ENCODE results near the gene KCNT2.
"Not testable (repeated sequence)": the region's sequence is repeated elsewhere in the genome, so short reads cannot be mapped to it uniquely, and the experiment has no call there.

KCNT2 gene

GRCh38 chr1:196590012-196590708, 18.1 kb downstream of the KCNT2 start:
- no peak for FAIRE-seq

- no peak for FAIRE-seq
These were observed 23.5 kb downstream of the KCNT2 start for GRCh38 chr1:196584696-196585095.

GRCh38 chr1:196577386-196577785, 30.9 kb downstream of the KCNT2 start:
- FAIRE-seq: no peak

GRCh38 chr1:196573226-196573625, 35.0 kb downstream of the KCNT2 start:
- no peak for FAIRE-seq

GRCh38 chr1:196567238-196567637, 41.0 kb downstream of the KCNT2 start:
- FAIRE-seq: no peak

GRCh38 chr1:196563768-196564167, 44.5 kb downstream of the KCNT2 start:
- no peak for FAIRE-seq

- FAIRE-seq: no peak
These were observed 48.9 kb downstream of the KCNT2 start for GRCh38 chr1:196559314-196559713.

GRCh38 chr1:196558411-196558810, 49.8 kb downstream of the KCNT2 start:
- peak; percentile 93 for FAIRE-seq

GRCh38 chr1:196557797-196558196, 50.4 kb downstream of the KCNT2 start:
- FAIRE-seq: no peak

GRCh38 chr1:196550731-196551130, 57.5 kb downstream of the KCNT2 start:
- FAIRE-seq: no peak

- no peak for FAIRE-seq
These were observed 61.7 kb downstream of the KCNT2 start for GRCh38 chr1:196546272-196547111.

GRCh38 chr1:196545222-196545621, 63.0 kb downstream of the KCNT2 start:
- no peak for FAIRE-seq

- no peak for FAIRE-seq
These were observed 63.6 kb downstream of the KCNT2 start for GRCh38 chr1:196544617-196545016.

- FAIRE-seq: no peak
These were observed 64.4 kb downstream of the KCNT2 start for GRCh38 chr1:196543833-196544232.

GRCh38 chr1:196538473-196538872, 69.8 kb downstream of the KCNT2 start:
- FAIRE-seq: no peak

- no peak for FAIRE-seq
These were observed 72.5 kb downstream of the KCNT2 start for GRCh38 chr1:196535727-196536126.

- FAIRE-seq: no peak
These were observed 76.3 kb downstream of the KCNT2 start for GRCh38 chr1:196531737-196532524.

- FAIRE-seq: no peak
These were observed 80.3 kb downstream of the KCNT2 start for GRCh38 chr1:196527919-196528318.

GRCh38 chr1:196522574-196523345, 85.5 kb downstream of the KCNT2 start:
- not testable (repeated sequence) for FAIRE-seq

GRCh38 chr1:196517193-196517592, 91.0 kb downstream of the KCNT2 start:
- FAIRE-seq: no peak

GRCh38 chr1:196516373-196516772, 91.9 kb downstream of the KCNT2 start:
- no peak for FAIRE-seq

- no peak for FAIRE-seq
These were observed 92.3 kb downstream of the KCNT2 start for GRCh38 chr1:196515904-196516303.

GRCh38 chr1:196513821-196514220, 94.4 kb downstream of the KCNT2 start:
- no peak for FAIRE-seq

Data from A204.1 (cell line).